Gastrocnemius medialis (tissue), 4 donors: ENCODE measurements around the gene IDS.
"Not testable (repeated sequence)": the region's sequence is repeated elsewhere in the genome, so short reads cannot be mapped to it uniquely, and the experiment has no call there.

Source experiments
- POLR2A ChIP-seq, 2 donors: fragments of 450-650 bp; IDR thresholded peaks; one replicate each; pipeline ENCODE4 v1.6.1; 2017; ENCODE audit warnings: antibody characterized with exemption in 2 of 2, mild to moderate bottlenecking in 2 of 2, moderate library complexity in 2 of 2
- TF ChIP-seq, protein P1 (sequence below), 5 experiments: fragments of 450-650 bp in 3 of 5; fragments of 200-600 bp in 2 of 5; sonication (generic) in 2 of 5; IDR thresholded peaks in 4 of 5; conservative IDR thresholded peaks in 1 of 5; 1 replicate in 4 of 5; 2 replicates in 1 of 5; pipeline ENCODE4 v1.5.1; 2016 to 2019; ENCODE audit warnings: antibody characterized with exemption in 5 of 5, mild to moderate bottlenecking in 3 of 5, moderate library complexity in 3 of 5

DNA sequence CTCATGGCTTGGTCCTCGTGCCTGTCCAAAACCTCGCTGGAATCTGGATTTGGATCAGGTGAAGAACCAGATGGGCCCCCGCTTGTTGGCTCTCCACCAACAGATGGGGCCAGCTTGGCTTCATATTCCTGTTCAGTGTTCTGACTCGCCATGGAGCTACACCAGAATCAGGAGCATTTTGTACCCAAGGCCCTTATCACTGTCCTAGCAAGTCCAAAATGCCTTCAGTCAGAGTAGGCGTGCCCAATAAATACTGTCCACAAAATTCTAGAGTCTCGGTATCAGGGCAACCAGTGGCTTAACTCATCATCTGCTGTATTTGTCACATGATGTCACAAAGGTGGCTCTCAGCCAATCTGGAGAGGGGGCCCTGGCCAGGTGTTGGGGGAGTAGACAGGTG, 44.6 kb upstream of the IDS start, which contains the start of gene HSFX3:
- TF ChIP-seq, protein P1, sequence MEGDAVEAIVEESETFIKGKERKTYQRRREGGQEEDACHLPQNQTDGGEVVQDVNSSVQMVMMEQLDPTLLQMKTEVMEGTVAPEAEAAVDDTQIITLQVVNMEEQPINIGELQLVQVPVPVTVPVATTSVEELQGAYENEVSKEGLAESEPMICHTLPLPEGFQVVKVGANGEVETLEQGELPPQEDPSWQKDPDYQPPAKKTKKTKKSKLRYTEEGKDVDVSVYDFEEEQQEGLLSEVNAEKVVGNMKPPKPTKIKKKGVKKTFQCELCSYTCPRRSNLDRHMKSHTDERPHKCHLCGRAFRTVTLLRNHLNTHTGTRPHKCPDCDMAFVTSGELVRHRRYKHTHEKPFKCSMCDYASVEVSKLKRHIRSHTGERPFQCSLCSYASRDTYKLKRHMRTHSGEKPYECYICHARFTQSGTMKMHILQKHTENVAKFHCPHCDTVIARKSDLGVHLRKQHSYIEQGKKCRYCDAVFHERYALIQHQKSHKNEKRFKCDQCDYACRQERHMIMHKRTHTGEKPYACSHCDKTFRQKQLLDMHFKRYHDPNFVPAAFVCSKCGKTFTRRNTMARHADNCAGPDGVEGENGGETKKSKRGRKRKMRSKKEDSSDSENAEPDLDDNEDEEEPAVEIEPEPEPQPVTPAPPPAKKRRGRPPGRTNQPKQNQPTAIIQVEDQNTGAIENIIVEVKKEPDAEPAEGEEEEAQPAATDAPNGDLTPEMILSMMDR (IDR thresholded peaks at IDR 0.05 in 4 of 5, conservative IDR thresholded peaks at IDR 0.05 in 1 of 5), result not testable (repeated sequence)
- not testable (repeated sequence) for TF ChIP-seq POLR2A (IDR thresholded peaks at IDR 0.05)
